Measurements from ENCODE around the gene C16orf78. TPM values are rescaled to one million over a fixed set of nuclear protein-coding genes. Genes with fewer than 3 reads are reported as not detected.
A peak's percentile ranks its signal among the peaks of the same experiment; 100 is the strongest.

Gene C16orf78
- total and polyA plus RNA-seq, 4 experiments from 2014 or later: not detected

GRCh38 chr16:49437344-49437743, 63.7 kb downstream of the C16orf78 start:
- H3K36me3 ChIP-seq (ENCODE audit: insufficient read depth, low read length): no peaks in the 10 kb centered on the region
- no peaks in the 10 kb centered on the region for H3K36me3 Mint-ChIP-seq
- no peak for DNase-seq
- peaks cover 11 to 21% (median 14%) of the 10 kb centered on the region in 4 donors for H3K4me1 Mint-ChIP-seq
- no peaks in the 10 kb centered on the region for H3K27me3 ChIP-seq (ENCODE audit: insufficient read depth, low read length)
- H3K27me3 Mint-ChIP-seq: peaks cover 0 to 3% of the 10 kb centered on the region in 2 donors
- no peak overlapping the region for H3K4me3 Mint-ChIP-seq
- H3K4me3 ChIP-seq (ENCODE audit: low read length in 2 of 2): no peak overlapping the region
- no peak overlapping the region for H3K27ac Mint-ChIP-seq
- peaks cover 18% of the 10 kb centered on the region for H3K4me1 ChIP-seq (ENCODE audit: insufficient read depth, low read length)
- intact Hi-C loops (cut with micrococcal nuclease): no loop called here
- ChIA-PET POLR2A (ENCODE audit: partially characterized antibody) (no interaction called here), CTCF (ENCODE audit: partially characterized antibody) (no interaction called here)
- H3K9me3 Mint-ChIP-seq: no peaks in the 10 kb centered on the region
- H3K9me3 ChIP-seq (ENCODE audit: control insufficient read depth in 1 of 2, low read length in 2 of 2): no peaks in the 10 kb centered on the region
- H3K27ac ChIP-seq (ENCODE audit: low read depth, low read length): no peak overlapping the region

DNA sequence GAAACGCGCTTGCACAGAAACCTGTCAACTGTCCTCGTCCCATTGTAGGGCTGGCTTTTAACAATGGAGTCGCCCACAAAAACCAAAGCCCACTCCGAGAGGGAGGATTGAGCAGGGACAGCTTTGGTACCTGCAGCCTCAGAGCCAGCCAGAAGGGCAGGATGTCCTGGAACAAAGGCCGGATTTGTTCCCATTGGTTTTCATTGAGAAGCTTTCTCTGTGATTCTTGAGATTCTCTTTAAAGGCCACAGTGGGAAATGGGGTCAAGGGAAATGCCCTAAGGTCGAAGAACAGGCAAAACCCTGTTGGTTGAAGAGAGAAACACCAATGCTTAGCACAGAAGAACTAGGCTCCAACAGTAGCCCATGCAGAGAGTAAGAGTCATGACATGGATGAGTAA, 65.4 kb downstream of the C16orf78 start:
- Histone ChIP-seq H3K27me3 (ENCODE audit: insufficient read depth, low read length) (no peaks in the 10 kb centered on the region), H3K4me3 (ENCODE audit: low read length in 2 of 2) (no peak overlapping the region), H3K9me3 (ENCODE audit: control insufficient read depth in 1 of 2, low read length in 2 of 2) (no peaks in the 10 kb centered on the region), H3K27ac (ENCODE audit: low read depth, low read length) (no peak overlapping the region), H3K4me1 (ENCODE audit: insufficient read depth, low read length) (peaks cover 19% of the 10 kb centered on the region), H3K36me3 (ENCODE audit: insufficient read depth, low read length) (no peaks in the 10 kb centered on the region)
- H3K36me3 Mint-ChIP-seq: no peaks in the 10 kb centered on the region
- DNase-seq: no peak
- no peak overlapping the region for H3K4me3 Mint-ChIP-seq
- H3K27ac Mint-ChIP-seq: no peak overlapping the region
- no peaks in the 10 kb centered on the region for H3K27me3 Mint-ChIP-seq
- no peaks in the 10 kb centered on the region for H3K9me3 Mint-ChIP-seq
- CTCF ChIA-PET (ENCODE audit: partially characterized antibody): interaction anchor here (2.0 kb wide), 1 partner anchor 154 kb away, joined by 8 read pairs; no protein-coding TSS in a partner anchor
- POLR2A ChIA-PET (ENCODE audit: partially characterized antibody): no interaction called here
- peaks cover 11 to 27% (median 17%) of the 10 kb centered on the region in 4 donors for H3K4me1 Mint-ChIP-seq
- intact Hi-C loops (cut with micrococcal nuclease): no loop called here

DNA sequence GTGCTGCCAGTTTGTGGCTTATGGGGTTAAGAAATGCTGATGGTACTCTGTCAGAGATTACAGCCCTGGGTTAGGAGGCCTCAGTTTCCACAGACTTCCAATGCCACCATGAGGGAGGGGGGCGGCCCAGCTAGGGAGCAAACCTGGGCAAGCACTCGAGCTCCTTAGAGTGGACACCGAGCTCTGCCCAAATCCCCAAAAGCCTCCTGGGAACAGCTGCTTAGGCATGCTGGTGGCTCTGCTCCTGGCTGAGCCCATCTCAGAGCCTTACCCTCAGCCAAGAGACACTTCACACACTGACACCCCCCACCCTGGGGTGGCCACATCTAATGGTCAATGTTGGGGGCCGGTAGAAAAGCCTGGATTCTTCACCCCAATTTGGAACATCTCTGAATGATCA, 66.1 kb downstream of the C16orf78 start:
- intact Hi-C loops (cut with micrococcal nuclease): loop anchor here (10.0 kb wide), 1 partner anchor 415 kb away; the partner anchor contains the start of gene ZNF423
- Mint-ChIP-seq H3K9me3 (no peaks in the 10 kb centered on the region), H3K27me3 (no peaks in the 10 kb centered on the region), H3K36me3 (no peaks in the 10 kb centered on the region), H3K4me3 (no peak overlapping the region), H3K27ac (peak overlapping the region in 2 of 7 donors; percentile 29 to 37), H3K4me1 (peaks cover 11 to 31% (median 17%) of the 10 kb centered on the region in 4 donors)
- CTCF ChIA-PET (ENCODE audit: partially characterized antibody): interaction anchor here (2.0 kb wide), 1 partner anchor 153 kb away, joined by 8 read pairs; no protein-coding TSS in a partner anchor
- POLR2A ChIA-PET (ENCODE audit: partially characterized antibody): no interaction called here
- Histone ChIP-seq H3K4me3 (ENCODE audit: low read length in 2 of 2) (no peak overlapping the region), H3K9me3 (ENCODE audit: control insufficient read depth in 1 of 2, low read length in 2 of 2) (no peaks in the 10 kb centered on the region), H3K4me1 (ENCODE audit: insufficient read depth, low read length) (peaks cover 19% of the 10 kb centered on the region), H3K27me3 (ENCODE audit: insufficient read depth, low read length) (no peaks in the 10 kb centered on the region), H3K36me3 (ENCODE audit: insufficient read depth, low read length) (no peaks in the 10 kb centered on the region), H3K27ac (ENCODE audit: low read depth, low read length) (no peak overlapping the region)
- no peak for DNase-seq

GRCh38 chr16:49440156-49441065, 66.8 kb downstream of the C16orf78 start:
- H3K27me3 ChIP-seq (ENCODE audit: insufficient read depth, low read length): no peaks in the 10 kb centered on the region
- H3K36me3 ChIP-seq (ENCODE audit: insufficient read depth, low read length): no peaks in the 10 kb centered on the region
- intact Hi-C loops (cut with micrococcal nuclease): loop anchor here (1.0 to 10.0 kb wide), 4 partner anchors 23 to 414 kb away; partner anchors contain the start of gene ZNF423
- Mint-ChIP-seq H3K4me3 (peak overlapping the region in 3 of 8 donors; percentile 22 to 71 (median 30)), H3K27me3 (no peaks in the 10 kb centered on the region), H3K9me3 (no peaks in the 10 kb centered on the region), H3K36me3 (no peaks in the 10 kb centered on the region), H3K4me1 (peaks cover 11 to 31% (median 17%) of the 10 kb centered on the region in 4 donors), H3K27ac (peak overlapping the region; percentile 8 to 72 (median 66))
- no peak overlapping the region for H3K27ac ChIP-seq (ENCODE audit: low read depth, low read length)
- H3K4me3 ChIP-seq (ENCODE audit: low read length in 2 of 2): no peak overlapping the region
- no peaks in the 10 kb centered on the region for H3K9me3 ChIP-seq (ENCODE audit: control insufficient read depth in 1 of 2, low read length in 2 of 2)
- DNase-seq: no peak
- H3K4me1 ChIP-seq (ENCODE audit: insufficient read depth, low read length): peaks cover 19% of the 10 kb centered on the region
- CTCF ChIA-PET (ENCODE audit: partially characterized antibody): interaction anchor here (2.0 kb wide), 1 partner anchor 152 kb away, joined by 8 read pairs; no protein-coding TSS in a partner anchor
- POLR2A ChIA-PET (ENCODE audit: partially characterized antibody): no interaction called here

GRCh38 chr16:49441366-49441780, 67.8 kb downstream of the C16orf78 start:
- H3K4me3 Mint-ChIP-seq: peak overlapping the region; percentile 59 to 83 (median 68)
- no peaks in the 10 kb centered on the region for H3K9me3 Mint-ChIP-seq
- H3K36me3 Mint-ChIP-seq: no peaks in the 10 kb centered on the region
- ChIA-PET POLR2A (ENCODE audit: partially characterized antibody) (no interaction called here), CTCF (ENCODE audit: partially characterized antibody) (no interaction called here)
- Histone ChIP-seq H3K27me3 (ENCODE audit: insufficient read depth, low read length) (no peaks in the 10 kb centered on the region), H3K36me3 (ENCODE audit: insufficient read depth, low read length) (no peaks in the 10 kb centered on the region), H3K9me3 (ENCODE audit: control insufficient read depth in 1 of 2, low read length in 2 of 2) (no peaks in the 10 kb centered on the region), H3K4me1 (ENCODE audit: insufficient read depth, low read length) (peaks cover 19% of the 10 kb centered on the region), H3K4me3 (ENCODE audit: low read length in 2 of 2) (peak overlapping the region in 1 of 2 donors; percentile 40), H3K27ac (ENCODE audit: low read depth, low read length) (no peak overlapping the region)
- no peaks in the 10 kb centered on the region for H3K27me3 Mint-ChIP-seq
- intact Hi-C loops (cut with micrococcal nuclease): loop anchor here (1.0 to 10.0 kb wide), 4 partner anchors 22 to 413 kb away; partner anchors contain the start of gene ZNF423
- H3K4me1 Mint-ChIP-seq: peaks cover 11 to 31% (median 18%) of the 10 kb centered on the region in 4 donors
- peak overlapping the region; percentile 53 to 88 (median 69) for H3K27ac Mint-ChIP-seq
- peak; percentile 72 to 77 (median 74) for DNase-seq

GRCh38 chr16:49442805-49443204, 69.2 kb downstream of the C16orf78 start:
- Mint-ChIP-seq H3K36me3 (no peaks in the 10 kb centered on the region), H3K9me3 (no peaks in the 10 kb centered on the region), H3K4me3 (peak overlapping the region in 3 of 8 donors; percentile 21 to 60 (median 36)), H3K4me1 (peaks cover 11 to 31% (median 18%) of the 10 kb centered on the region in 4 donors), H3K27me3 (no peaks in the 10 kb centered on the region), H3K27ac (peak overlapping the region in 6 of 7 donors; percentile 13 to 89 (median 82))
- POLR2A ChIA-PET (ENCODE audit: partially characterized antibody): no interaction called here
- CTCF ChIA-PET (ENCODE audit: partially characterized antibody): no interaction called here
- Histone ChIP-seq H3K36me3 (ENCODE audit: insufficient read depth, low read length) (no peaks in the 10 kb centered on the region), H3K4me1 (ENCODE audit: insufficient read depth, low read length) (peaks cover 19% of the 10 kb centered on the region), H3K9me3 (ENCODE audit: control insufficient read depth in 1 of 2, low read length in 2 of 2) (no peaks in the 10 kb centered on the region), H3K27me3 (ENCODE audit: insufficient read depth, low read length) (no peaks in the 10 kb centered on the region), H3K27ac (ENCODE audit: low read depth, low read length) (no peak overlapping the region), H3K4me3 (ENCODE audit: low read length in 2 of 2) (no peak overlapping the region)
- intact Hi-C loops (cut with micrococcal nuclease): loop anchor here (10.0 kb wide), 1 partner anchor 412 kb away; the partner anchor contains the start of gene ZNF423
- DNase-seq: no peak

DNA sequence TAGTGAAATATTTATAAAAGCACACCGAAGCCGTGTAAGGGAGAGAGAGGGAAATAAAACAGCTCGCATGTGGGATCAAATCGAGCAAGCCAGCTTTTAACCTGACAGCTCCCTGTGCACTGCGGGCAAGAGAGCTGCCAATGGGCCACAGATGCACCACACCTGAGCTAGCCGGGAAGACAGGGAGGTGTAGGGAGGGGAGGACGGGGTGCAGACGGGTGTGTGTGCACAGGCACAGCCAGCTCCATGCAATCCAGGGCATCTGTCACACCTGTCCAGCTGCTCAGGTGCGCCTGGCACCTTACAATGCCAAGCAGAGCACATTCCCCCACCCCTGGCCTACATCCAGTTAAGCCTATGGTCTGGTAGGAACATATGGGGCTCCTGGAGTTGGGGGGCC, 70.0 kb downstream of the C16orf78 start:
- Histone ChIP-seq H3K36me3 (ENCODE audit: insufficient read depth, low read length) (no peaks in the 10 kb centered on the region), H3K27ac (ENCODE audit: low read depth, low read length) (no peak overlapping the region), H3K4me3 (ENCODE audit: low read length in 2 of 2) (no peak overlapping the region), H3K9me3 (ENCODE audit: control insufficient read depth in 1 of 2, low read length in 2 of 2) (no peaks in the 10 kb centered on the region), H3K4me1 (ENCODE audit: insufficient read depth, low read length) (peaks cover 19% of the 10 kb centered on the region), H3K27me3 (ENCODE audit: insufficient read depth, low read length) (no peaks in the 10 kb centered on the region)
- no peak for DNase-seq
- Mint-ChIP-seq H3K4me3 (no peak overlapping the region), H3K9me3 (no peaks in the 10 kb centered on the region), H3K27me3 (no peaks in the 10 kb centered on the region), H3K4me1 (peaks cover 11 to 31% (median 18%) of the 10 kb centered on the region in 4 donors), H3K27ac (no peak overlapping the region), H3K36me3 (no peaks in the 10 kb centered on the region)
- ChIA-PET POLR2A (ENCODE audit: partially characterized antibody) (no interaction called here), CTCF (ENCODE audit: partially characterized antibody) (no interaction called here)
- intact Hi-C loops (cut with micrococcal nuclease): loop anchor here (10.0 kb wide), 1 partner anchor 411 kb away; the partner anchor contains the start of gene ZNF423

Measured in CD4-positive, alpha-beta memory T cell (primary cell).